Upper lobe of right lung (tissue), 1 donor: ENCODE results near the gene LTA. TPM values are rescaled to one million over a fixed set of nuclear protein-coding genes. Genes with fewer than 3 reads are reported as not detected.
A peak's percentile ranks its signal among the peaks of the same experiment; 100 is the strongest.

Experiments used
- ATAC-seq: fragments of 200-7000 bp; cut with Tn5 transposase; one replicate; pipeline ENCODE4 v1.9.1; 2020; ENCODE audit warnings: mild to moderate bottlenecking, moderate library complexity
- DNase-seq: peaks from one replicate; pipeline ENCODE4 v3.0.0-alpha.2; 2020
- H3K27ac ChIP-seq: fragments of 200-600 bp; one replicate; pipeline ENCODE4 v1.8.0; 2022
- H3K27me3 ChIP-seq: fragments of 200-600 bp; one replicate; pipeline ENCODE4 v1.8.0; 2022; ENCODE audit warnings: mild to moderate bottlenecking
- H3K36me3 ChIP-seq: fragments of 200-600 bp; one replicate; pipeline ENCODE4 v1.8.0; 2022
- H3K4me1 ChIP-seq: fragments of 200-600 bp; one replicate; pipeline ENCODE4 v1.8.0; 2022
- H3K4me3 ChIP-seq: fragments of 200-600 bp; one replicate; pipeline ENCODE4 v1.8.0; 2022; ENCODE audit warnings: mild to moderate bottlenecking
- H3K9me3 ChIP-seq: fragments of 200-600 bp; one replicate; pipeline ENCODE4 v1.8.0; 2022
- intact Hi-C: fragments of 100-400 bp; cut with DNase I; formaldehyde crosslinking; loops from one replicate; pipeline ENCODE4 v1.11.0; 2022
- total RNA-seq: library from RNA; stranded (reverse); fragmentation: NEBNext Ultra II Directional; extraction: Animal tissue kit (Norgen Biotek cat#: 25700); gene quantifications from one replicate; pipeline ENCODE4 v1.2.1, GENCODE V29; 2021
- TF ChIP-seq, protein P1 (sequence below): fragments of 200-600 bp; IDR thresholded peaks from one replicate; pipeline ENCODE4 v1.8.0; 2022; ENCODE audit warnings: antibody characterized with exemption
- donor health status: DM: no; HTN: yes; CAD: no; lungs with severe emphysema.

Gene LTA
- total RNA-seq, 1 donor from 2014 or later, result 0.46 TPM

DNA sequence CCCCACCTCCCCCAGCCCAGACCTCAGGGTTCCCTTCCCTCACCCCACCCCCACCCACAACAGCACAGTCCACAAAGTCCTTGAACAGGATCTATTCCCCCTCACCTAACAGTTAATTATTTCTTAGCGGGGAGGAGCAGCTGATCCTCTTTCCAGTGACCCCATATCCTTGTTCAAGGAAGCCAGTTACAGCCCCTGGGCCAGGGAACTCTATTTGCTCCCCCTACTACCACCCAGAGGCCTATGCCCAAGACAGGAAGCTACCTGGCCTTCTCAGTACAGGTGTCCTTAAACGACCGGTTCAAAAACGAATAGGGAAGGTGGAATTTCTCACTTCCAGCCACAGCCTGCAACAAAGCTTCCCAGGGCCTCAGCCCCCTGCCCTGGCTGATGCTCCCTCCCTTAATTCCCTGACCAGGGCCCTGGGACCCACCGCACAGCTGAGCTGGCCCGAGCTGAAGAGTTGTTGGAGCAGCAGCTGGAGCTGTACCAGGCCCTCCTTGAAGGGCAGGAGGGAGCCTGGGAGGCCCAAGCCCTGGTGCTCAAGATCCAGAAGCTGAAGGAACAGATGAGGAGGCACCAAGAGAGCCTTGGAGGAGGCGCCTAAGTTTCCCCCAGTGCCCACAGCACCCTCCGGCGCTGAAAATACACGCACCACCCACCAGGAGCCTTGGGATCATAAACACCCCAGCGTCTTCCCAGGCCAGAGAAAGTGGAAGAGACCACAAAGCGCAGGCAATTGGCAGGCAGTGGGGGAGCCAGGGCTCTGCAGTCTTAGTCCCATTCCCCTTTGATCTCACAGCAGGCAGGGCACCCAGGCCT is 42.5 kb upstream of the LTA start:
- Histone ChIP-seq H3K4me1 (peaks cover 7% of the 10 kb centered on the region), H3K36me3 (peaks cover 52% of the 10 kb centered on the region), H3K27ac (no peak overlapping the region), H3K4me3 (no peak overlapping the region), H3K27me3 (no peaks in the 10 kb centered on the region), H3K9me3 (no peaks in the 10 kb centered on the region)
- DNase-seq (no peak), ATAC-seq (peak; percentile 15)
- TF ChIP-seq, protein P1, sequence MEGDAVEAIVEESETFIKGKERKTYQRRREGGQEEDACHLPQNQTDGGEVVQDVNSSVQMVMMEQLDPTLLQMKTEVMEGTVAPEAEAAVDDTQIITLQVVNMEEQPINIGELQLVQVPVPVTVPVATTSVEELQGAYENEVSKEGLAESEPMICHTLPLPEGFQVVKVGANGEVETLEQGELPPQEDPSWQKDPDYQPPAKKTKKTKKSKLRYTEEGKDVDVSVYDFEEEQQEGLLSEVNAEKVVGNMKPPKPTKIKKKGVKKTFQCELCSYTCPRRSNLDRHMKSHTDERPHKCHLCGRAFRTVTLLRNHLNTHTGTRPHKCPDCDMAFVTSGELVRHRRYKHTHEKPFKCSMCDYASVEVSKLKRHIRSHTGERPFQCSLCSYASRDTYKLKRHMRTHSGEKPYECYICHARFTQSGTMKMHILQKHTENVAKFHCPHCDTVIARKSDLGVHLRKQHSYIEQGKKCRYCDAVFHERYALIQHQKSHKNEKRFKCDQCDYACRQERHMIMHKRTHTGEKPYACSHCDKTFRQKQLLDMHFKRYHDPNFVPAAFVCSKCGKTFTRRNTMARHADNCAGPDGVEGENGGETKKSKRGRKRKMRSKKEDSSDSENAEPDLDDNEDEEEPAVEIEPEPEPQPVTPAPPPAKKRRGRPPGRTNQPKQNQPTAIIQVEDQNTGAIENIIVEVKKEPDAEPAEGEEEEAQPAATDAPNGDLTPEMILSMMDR, result no peak
- intact Hi-C loops, result no loop called here

DNA sequence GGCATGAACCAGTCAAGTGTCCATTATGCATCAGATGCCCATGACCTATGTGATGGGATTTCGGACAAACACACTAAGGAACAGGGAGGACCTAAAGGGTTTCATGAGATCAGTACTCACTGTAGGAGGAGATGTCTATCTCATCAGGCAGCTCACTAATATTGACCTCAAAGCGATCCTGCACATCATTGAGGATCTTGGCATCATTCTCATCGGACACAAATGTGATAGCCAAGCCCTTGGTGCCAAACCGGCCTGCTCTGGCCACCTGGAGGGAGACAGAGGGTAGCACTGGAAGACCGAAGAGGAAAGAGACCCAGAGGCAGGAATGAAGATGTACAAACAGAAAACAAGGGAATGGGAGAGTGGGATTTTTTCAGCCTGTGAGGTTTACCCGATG is 41.4 kb upstream of the LTA start:
- intact Hi-C loops, result no loop called here
- H3K36me3 ChIP-seq, result peaks cover 63% of the 10 kb centered on the region

DNA sequence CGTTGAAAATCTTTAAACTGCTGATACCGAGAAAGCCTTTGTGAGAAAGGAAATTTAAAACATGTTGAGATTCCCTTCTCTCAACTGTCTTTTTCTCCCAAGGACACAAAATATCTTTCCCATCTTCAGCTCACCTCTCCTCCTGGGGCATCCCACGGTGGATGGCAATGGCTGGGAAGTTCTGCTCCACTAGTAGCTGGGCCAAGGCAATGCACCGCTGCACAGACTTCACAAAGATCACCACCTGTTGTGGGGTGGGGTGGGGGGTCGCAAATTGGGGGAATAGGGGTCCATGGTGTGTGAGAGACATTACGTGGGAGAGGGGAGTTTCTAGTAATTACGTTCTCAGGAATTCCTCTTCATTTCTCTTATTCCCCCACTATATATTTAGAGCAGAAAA is 40.9 kb upstream of the LTA start:
- Histone ChIP-seq H3K9me3 (no peaks in the 10 kb centered on the region), H3K36me3 (peaks cover 68% of the 10 kb centered on the region), H3K27ac (no peak overlapping the region), H3K4me1 (peaks cover 7% of the 10 kb centered on the region), H3K4me3 (no peak overlapping the region), H3K27me3 (no peaks in the 10 kb centered on the region)
- intact Hi-C loops, result no loop called here
- ATAC-seq, result no peak
- TF ChIP-seq, protein P1, result no peak
- no peak for DNase-seq

More for the DNA sequence above, 41.4 kb upstream of the LTA start:
- no peak for ATAC-seq
- Histone ChIP-seq H3K27ac (no peak overlapping the region), H3K4me1 (peaks cover 7% of the 10 kb centered on the region), H3K4me3 (no peak overlapping the region), H3K27me3 (no peaks in the 10 kb centered on the region), H3K9me3 (no peaks in the 10 kb centered on the region)
- TF ChIP-seq, protein P1, result no peak
- no peak for DNase-seq

DNA sequence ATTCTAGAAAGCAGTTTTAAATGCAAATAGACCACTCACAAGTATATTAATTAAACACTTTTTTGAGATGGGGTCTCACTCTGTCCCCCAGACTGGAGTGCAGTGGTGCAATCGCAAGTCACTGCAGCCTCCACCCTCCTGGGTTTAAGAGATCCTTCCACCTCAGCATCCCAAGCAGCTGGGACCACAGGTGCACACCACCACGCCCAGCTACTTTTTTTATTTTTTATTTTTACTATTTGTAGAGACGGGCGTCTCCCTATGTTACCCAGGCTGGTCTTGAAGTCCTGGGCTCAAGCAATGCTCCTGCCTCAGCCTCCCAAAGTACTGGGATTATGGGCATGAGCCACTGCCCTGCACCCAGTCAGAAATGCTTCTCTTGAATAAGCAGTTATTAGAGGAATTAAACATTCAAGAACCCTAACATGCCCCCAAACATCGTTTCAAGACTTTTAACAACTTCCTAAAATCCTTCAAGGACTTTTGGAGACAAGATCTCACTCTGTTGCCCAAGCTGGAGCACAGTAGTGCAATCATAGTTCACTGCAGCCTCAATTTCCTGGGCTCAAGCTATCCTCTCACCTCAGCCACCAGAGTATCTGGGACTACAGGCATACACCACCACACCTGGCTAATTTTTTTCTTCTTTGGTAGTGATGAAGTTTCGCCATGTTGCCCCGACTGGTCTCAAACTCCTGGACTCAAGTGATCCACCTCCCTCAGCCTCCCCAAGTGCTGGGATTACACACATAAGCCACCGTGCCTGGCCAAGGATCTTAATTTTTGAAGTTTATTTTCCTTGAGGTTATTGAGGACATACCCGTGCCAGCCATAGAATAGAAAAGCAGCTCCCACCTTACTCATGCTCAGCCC is 40.1 kb upstream of the LTA start:
- H3K27me3 ChIP-seq, result no peaks in the 10 kb centered on the region
- no peak for ATAC-seq
- no peaks in the 10 kb centered on the region for H3K4me1 ChIP-seq
- H3K4me3 ChIP-seq, result no peak overlapping the region
- peaks cover 77% of the 10 kb centered on the region for H3K36me3 ChIP-seq
- DNase-seq, result no peak
- no peak overlapping the region for H3K27ac ChIP-seq
- intact Hi-C loops, result no loop called here
- TF ChIP-seq, protein P1, result no peak
- H3K9me3 ChIP-seq, result no peaks in the 10 kb centered on the region

DNA sequence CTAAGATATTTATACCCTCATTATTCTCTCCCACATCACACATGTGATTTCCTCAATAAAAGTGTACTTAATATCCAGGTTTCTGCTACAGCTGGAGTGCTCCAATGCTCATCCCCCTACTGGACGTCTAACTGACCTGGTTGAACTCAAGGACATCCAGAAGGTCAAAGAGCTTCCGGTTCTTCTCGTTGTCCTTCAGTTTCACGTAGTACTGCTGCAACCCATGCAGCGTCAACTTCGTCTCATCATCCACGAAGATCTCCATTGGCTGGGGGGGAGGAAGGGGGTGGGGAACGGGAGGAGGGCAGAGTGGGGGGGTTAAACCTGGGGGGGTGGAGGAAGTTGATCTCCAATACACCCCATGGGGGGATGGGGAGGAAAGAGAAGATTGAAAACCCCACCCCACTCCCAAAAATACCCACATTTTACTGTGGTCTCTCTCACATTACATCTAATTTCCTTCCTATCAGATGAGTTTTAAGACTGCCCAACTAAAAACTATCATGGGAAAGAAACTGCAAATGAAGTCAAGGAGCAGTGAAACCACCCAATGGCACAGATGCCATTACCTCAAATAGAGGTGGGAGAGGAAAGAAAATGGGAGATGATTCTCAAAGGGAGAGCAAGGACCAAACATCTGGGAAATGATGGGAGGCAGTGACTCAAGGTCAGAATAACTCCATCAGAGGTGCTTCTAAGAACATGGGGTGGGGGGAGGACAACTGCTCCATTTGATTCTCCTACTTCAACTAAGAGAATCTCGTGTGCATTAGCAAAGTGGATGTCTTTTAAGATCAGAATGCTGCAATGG is 39.2 kb upstream of the LTA start:
- DNase-seq, result no peak
- no peaks in the 10 kb centered on the region for H3K9me3 ChIP-seq
- no peaks in the 10 kb centered on the region for H3K27me3 ChIP-seq
- no peak overlapping the region for H3K27ac ChIP-seq
- no peak overlapping the region for H3K4me3 ChIP-seq
- intact Hi-C loops, result no loop called here
- H3K36me3 ChIP-seq, result peaks cover 85% of the 10 kb centered on the region
- TF ChIP-seq, protein P1, result no peak
- no peak for ATAC-seq
- no peaks in the 10 kb centered on the region for H3K4me1 ChIP-seq
